Activated naive CD4-positive, alpha-beta T cell (primary cell): ENCODE data around the gene MYO7A.

Experiments
- DNase-seq, 4 experiments: peaks; one replicate each; lab custom pipeline; 2025; lab: John Stamatoyannopoulos, UW

MYO7A gene

DNA sequence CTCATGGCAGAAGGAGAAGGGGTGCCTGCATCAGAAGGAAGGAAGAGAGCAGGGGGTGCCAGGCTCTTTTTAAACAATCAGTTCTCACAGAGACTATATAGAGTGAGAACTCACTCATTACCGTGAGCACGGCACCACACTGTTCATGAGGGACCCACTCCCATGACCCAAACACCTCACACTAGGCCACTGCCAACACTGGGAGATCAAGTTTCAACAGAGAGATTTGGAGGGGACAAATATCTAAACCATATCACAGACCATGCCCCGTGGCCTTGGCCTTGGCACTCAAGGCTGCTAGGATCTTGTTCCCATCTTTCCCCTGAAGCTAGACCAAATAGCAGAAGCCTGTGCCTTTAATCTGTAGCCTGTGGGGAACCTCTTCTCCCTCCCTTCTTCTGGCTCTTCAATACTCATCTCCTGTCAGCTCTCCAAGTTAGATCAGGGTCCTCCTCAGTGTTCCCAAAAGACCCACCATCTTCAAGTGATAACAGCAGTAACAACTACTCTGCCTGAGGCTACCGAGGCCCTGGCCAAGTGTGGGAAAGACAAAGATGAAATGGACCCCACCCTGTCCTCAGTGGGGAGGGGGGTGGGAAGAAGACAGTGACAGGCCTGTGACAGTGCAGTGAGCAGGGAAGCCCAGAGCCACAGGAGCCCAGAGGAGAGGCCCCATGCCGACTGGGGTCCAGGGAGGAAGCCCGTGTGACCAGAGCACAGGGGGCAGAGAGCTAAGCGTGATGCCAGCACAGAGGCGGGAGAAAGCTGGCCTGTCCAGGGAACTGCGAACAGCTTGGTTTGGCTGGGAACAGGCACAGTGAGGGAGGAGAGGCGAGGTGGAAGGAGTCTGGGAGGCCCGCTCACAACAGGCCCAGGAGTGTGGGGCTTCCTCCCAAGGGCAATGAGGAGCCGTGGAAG lies 72.6 kb downstream of the MYO7A start:
- DNase-seq: no peak

DNA sequence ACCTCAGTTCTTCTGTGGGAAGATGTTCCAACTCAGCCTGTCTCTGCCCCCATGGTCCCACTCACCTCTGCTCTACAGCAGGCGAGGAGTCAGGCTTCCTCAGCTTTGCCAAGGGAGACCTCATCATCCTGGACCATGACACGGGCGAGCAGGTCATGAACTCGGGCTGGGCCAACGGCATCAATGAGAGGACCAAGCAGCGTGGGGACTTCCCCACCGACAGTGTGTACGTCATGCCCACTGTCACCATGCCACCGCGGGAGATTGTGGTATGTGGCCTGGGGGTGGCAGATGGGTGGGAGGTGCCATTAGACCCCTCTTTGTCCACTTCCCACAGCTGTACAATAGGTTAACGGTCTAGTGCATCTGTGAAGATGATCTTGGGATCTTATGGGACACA lies 73.3 kb downstream of the MYO7A start:
- no peak for DNase-seq

DNA sequence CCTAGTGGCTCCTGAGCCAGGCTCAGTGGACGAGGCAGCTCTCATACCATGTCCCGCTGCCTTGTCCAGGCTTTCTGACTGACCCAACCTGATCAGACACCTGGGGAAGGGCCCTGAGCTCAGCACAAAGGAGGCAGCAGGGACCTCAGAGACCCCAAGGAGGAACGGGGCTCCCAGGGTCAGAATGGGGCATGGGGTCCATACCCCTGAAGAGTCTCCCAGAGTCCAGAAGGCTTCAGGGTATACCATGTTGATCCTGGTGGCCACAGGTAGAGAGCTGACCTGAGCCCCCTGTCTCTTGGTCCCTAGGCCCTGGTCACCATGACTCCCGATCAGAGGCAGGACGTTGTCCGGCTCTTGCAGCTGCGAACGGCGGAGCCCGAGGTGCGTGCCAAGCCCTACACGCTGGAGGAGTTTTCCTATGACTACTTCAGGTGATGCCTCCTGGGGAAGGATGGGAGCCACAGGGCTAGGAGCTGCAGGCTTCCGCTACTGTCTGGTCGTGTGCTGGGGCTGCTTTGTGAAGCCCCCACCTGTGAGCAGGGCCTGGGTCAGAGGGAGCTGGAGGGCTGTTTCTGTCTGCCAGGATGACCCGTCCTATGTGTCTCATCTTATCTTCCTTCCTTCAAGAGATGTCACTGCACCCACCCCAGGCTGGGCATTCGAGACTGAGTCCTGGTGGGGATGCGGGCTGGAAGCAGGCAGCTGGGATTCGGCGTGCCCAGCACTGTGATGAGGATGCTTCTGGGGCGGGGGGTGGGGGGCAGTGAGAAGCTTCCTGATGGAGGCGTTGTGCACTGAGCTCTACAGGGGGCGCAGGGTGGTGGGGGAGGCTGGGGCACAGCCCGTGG lies 74.2 kb downstream of the MYO7A start:
- DNase-seq: no peak

DNA sequence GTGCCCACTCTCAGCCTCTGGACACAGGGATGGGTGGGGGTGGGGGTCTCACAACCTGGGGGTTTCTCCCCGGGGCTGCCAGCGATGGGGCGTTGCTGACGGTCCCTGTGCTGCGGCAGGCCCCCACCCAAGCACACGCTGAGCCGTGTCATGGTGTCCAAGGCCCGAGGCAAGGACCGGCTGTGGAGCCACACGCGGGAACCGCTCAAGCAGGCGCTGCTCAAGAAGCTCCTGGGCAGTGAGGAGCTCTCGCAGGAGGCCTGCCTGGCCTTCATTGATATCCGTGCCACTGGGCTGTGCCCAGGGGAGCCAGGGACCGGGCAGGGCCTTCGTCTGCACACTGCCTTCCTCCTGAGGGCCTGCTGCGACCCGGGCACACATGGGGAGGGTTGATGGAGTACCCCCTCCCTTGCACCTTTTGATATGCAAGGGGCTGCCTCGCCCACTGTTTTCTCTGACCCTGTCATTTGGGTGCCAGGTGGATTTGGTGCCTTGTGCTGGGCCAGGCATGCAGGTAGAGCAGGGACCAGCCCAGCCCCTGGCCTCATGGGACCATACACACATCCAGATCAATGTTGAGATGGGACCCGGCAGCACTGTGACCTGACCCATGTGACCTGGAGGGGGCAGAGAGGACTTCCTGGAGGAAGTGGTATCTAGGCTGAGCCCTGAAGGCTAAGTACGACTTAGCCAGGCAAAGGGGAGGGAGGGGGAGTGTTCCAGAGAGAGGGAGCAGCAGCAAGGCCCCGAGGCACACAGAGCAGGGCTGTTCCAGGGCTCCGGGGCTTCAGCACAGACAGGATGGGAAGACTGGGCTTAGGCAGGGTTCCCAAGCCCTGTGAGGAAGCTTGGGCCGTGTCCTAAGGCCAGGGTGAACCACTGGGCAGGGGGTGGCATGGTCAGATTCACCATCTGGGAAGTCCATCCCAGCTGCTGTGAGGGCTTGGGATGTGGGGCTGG lies 75.2 kb downstream of the MYO7A start:
- DNase-seq: no peak

DNA sequence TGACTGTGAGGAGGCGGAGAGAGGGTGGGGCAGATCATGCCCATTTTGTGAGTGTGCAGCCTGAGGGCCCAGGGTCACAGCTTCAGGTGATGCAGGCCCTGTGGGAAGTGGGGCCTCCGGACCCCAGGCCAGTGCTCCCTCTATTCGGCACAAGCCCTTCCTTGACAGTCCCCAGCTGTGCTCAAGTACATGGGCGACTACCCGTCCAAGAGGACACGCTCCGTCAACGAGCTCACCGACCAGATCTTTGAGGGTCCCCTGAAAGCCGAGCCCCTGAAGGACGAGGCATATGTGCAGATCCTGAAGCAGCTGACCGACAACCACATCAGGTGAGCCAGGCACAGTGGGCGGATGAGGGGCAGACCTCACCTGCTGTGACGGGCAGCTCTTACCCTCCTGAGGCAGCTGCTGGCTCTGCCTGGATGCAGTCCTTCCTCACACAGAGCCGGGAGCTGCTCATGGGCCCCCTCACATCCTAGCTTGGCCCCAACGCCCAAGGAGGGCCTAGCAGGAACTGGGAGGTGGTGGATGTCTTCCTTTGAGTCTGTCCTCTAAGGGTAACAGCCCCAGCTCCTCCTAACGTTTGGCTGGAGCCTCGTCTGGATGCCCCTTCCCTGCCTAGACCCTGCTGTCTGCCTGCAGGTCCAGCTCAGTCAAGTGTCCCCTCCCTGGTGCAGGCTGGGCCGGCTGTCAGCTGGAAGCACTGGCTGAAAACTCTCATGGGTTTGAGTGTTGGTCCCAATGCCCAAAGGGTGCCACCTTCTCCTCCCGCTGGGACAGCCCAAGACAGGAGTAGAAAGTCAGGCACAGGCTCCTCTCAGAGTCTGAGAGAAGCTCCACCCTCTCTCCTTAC lies 76.1 kb downstream of the MYO7A start:
- DNase-seq: no peak

DNA sequence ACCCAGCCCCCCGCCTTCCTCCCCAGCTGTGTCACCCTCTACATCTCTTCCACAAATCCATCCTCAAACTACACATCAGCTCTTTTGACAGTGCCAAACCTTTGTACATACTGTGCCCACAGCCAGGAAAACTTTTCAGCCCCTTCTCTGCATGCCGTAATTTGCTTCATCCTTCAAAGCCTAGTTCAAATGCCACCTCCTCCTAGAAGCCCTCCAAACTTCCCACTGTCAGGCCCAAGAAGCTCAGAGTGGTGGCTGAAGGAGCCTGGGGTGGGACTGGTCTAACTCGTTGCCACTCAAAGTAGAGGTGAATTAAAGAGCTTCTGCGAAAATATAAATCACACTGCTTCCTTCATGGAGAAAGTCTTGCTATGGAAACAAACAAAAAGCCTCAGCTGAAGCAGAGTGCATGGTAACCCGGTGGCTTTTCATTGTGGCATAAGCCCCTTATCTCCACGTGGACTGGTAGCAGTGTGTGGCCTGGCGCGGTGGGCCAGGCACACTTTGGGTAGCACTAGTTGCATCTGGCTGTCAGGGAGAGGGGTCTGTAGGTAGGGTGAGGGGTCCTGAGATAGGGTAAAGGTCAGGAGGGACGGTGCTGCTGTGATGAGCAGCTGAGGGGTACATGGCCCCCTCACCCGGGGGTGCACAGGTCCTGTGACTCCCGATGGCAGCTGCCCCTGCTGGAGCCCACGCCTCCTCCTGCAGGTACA lies 76.9 kb downstream of the MYO7A start:
- DNase-seq: no peak

DNA sequence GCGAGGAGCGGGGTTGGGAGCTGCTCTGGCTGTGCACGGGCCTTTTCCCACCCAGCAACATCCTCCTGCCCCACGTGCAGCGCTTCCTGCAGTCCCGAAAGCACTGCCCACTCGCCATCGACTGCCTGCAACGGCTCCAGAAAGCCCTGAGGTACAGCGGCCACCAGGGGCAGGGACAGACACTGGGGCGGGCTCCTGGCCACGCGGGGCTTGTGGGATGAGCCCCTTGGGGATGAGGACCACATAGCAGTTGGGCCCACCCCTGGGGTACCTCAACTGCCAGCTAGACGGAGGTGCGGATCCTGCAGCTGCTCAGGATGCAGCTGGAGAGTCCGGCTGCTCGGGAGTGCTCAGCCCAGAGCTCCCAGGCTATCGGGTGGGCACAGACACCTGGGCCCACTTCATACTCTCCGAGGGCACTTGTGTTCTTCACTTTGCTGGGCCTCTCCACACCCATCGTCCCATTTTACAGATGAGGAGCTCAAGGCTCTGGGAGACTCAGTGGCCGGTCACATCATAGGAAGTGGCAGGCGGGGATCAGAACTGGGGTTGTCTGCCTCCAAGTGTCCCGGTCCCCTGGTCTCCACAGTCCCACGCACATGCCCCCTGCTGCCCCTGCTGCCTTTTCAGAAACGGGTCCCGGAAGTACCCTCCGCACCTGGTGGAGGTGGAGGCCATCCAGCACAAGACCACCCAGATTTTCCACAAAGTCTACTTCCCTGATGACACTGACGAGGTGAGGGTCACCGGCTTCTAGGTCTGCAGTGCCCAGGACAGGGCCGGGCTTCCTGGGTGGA lies 77.6 kb downstream of the MYO7A start:
- no peak for DNase-seq

DNA sequence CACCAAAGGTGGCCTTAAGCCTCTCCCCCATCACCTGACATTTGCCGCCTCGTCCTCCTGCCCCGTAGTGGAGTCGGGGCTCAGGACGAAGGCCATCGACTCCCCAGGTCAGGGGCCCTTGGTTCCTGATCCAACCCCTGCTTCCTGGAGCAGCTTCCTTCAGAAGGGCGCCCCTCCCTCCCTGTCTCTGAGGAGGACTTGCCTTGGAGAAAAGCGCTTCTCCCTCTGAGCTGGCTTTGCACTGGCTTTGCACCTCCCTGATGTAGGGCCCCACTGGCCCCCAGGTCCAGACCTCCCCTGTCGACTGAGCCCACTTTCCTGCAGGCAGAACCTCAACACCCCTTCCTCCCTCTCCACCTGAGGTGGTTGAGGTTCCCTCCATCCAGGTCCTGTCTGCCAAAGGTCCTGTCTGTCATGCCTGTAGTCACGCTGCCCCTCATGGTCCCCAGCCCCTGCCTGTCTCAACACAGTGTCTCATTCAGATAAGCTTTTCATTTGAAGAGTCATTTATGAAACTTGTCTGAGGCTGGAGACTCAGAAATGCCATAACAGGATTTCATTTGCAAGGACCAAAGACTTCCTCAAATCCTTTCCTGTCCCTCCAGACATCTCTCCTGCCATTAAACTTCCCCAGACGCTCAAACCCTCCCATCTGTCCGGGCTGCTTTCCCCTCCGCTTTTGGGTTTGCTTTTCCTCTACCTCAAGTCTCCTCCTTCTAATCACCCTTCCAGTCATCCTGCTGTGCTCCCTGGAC lies 78.4 kb downstream of the MYO7A start:
- DNase-seq: no peak

DNA sequence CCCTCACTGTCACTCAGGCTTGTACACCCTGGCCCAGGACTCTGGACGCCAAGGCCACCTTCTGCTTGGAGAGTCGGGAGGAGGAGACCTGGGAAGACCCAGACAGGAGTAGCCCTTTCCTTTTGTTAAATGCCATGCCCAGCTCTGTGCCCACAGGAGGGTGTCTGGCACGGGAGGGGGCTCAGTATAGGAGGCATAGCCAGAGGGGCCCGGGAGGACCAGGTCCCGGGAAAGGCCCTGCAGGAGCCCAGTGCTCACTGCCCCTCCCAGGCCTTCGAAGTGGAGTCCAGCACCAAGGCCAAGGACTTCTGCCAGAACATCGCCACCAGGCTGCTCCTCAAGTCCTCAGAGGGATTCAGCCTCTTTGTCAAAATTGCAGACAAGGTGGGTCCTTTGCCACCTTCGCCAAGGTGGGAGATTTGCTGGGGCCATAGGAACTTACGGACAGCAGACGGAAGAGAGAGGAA lies 79.0 kb downstream of the MYO7A start:
- DNase-seq: no peak

DNA sequence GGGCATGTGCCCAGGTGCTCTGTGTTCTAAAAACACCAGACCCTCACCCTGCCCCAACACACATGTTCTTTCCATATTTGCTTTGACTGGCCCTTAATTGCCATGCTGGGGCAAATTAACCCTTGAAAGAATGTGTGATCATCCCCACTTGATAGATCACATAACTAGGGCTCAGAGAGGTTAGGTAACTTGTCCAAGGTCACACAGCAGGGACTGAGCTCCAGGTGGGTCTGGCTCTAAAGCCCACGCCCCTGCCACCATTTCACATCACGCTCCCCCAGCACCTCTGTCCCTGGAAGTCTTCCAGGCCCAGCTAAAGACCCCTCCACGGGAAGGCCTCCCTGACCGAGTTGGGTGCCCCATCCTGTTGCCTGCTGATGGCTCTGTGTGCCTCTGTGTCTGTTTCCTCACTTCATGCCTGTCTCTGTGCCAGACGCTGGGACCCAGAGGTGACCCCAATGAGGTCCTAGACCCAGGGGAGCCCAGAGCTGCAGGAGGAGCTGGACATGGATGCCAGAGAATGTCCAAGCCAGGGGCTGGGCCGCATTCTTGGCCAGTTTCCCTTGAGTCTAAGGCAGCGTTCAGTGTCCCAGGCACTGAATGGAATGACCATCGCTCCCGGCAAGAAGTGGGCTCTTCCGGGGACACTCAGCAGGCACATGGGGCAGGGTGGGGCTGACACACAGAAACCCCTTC lies 79.7 kb downstream of the MYO7A start:
- no peak for DNase-seq

DNA sequence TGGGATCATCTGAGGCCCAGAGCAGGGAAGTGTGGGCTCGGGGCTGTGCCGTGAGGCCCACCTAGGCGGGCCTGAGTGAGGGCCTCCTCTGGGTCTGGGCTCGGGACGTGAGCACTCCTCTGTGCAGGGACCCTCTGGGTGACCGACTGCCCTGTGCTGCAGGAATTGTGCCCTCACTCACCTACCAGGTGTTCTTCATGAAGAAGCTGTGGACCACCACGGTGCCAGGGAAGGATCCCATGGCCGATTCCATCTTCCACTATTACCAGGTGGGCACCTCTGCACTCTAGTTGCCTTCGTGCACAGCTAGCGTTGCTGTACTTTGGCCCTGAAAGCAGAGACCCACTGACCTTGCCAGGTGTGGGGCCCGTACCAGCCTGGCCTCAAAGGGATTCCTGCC lies 80.5 kb downstream of the MYO7A start:
- DNase-seq: no peak

DNA sequence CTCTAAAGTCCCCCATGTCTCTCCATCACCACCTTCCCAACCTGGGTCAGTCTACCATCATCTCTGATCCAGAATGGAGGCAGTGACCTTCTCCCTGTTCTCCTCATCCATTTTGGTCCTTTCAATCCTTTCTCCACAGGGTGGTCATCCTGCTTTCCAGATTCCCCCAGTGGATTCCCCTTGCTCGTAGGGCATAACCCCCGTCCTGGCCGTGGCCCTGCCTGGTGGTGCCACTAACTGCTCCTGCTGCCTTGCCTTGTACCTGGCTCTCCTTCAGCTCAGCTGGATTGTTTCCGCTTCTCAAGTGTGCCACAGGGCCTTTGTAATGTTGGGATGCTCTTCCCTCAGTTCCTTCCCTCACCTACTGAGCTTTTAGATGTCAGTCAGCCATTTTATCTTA lies 81.6 kb downstream of the MYO7A start:
- DNase-seq: no peak

DNA sequence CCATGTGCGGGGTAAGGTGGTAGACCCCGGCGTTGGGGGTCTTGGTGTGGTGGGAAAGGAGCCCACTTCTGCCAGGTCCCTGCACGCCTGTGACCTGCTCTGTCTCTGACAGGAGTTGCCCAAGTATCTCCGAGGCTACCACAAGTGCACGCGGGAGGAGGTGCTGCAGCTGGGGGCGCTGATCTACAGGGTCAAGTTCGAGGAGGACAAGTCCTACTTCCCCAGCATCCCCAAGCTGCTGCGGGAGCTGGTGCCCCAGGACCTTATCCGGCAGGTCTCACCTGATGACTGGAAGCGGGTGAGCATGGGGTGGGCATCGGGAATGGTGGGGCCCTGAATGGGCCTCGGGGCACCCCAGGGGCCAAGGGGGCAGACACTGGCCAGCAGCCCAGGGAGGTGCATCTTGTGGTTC lies 83.0 kb downstream of the MYO7A start:
- DNase-seq: no peak

DNA sequence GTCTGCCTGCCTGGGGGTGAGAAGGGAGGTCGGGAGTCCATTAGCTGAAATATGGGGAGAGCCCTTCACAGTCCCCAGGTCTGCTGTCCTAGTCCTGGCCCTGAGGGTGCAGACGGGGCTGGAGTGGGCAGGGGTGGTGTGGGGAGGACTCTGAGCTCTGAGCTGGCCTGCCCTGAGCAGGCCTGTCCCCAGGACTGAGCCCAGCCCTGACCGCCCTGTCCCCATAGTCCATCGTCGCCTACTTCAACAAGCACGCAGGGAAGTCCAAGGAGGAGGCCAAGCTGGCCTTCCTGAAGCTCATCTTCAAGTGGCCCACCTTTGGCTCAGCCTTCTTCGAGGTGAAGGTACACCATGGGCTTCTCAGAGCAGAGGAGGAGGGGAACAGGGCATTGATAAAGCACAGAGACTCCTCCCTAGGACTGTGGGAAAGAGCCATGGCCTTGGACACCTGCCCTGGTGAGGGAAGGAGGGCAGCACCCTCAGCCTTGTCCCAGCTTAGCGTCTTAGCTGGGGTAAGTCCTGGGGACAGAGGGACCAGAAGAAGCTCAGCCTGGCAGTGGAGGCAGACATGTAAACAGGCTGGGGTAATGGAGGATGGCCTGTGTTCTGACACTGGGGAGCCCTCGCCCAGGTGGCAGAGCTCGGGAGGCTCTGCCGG lies 83.7 kb downstream of the MYO7A start:
- DNase-seq: no peak

DNA sequence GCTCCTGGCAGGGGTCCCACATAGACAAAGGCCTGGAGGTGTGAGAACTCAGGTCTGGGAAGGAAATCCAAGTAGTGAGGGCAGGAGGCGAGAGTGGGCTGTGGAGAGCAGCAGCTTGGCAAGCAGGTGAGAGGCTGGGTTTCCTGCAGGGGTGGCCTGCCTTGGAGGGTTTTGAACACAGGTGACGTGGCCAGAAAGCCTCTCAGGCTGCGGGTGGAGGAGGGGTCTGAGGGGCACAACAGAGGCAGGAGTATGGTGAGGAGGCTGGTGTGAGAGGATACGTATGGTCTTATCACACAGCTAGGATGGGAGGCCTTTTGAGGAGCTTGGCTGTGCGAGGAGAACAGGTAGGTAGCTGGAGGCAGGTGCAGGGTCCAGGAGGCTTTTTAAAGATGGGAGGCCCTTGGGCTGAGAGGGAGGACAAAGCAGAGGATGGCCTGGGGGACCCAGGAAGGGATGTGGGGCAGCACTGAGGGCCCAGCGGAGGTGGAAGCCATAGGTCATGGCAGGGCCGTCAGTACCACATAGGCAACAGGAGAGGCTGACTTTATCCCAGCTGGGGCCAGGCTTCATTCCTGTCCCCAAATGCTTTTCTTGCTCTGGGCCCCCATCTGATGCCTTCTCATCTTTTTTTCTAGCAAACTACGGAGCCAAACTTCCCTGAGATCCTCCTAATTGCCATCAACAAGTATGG lies 84.4 kb downstream of the MYO7A start:
- no peak for DNase-seq

DNA sequence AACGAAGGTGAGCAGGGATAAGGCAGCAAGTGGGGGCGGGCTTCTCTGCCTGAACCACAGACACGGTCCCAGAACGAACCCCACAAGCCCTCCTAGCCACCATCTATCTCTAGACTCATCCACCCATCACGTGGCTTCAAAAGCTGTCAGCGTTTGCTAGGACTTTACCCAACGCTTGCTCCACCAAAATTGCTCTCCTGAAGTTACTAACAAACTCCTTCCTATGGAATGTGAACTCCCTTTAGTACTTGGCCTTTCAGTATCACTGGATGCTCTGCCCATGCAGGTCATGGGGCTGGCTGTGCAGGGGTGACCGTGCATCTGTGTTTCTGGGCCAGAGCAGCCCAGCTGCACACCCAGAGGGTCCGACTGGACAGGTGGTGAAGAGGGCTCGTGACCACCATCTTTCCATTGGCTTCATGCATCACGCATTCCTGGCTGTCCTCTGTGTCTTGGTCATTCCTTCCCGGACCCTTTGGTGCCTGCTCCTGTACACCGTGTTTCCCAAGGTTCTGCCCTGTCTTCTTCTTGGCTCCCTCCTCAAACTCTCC lies 85.1 kb downstream of the MYO7A start:
- DNase-seq: no peak
